HL-60 (cell line): Measurements from ENCODE around the gene TAB2.

Experiments used
- DNase-seq, 2 experiments: peaks; one replicate each; pipeline ENCODE4 v3.0.0-alpha.2; 2010 to 2020; ENCODE audit warnings: low read depth in 1 of 2, low spot score in 1 of 2
- H3K27ac ChIP-seq: fragments of 250-450 bp; sonication (Bioruptor Pico); replicated peaks from 2 replicates; pipeline ENCODE4 v1.5.1; 2020; ENCODE audit warnings: mild to moderate bottlenecking, moderate library complexity
- H3K27me3 ChIP-seq: fragments of 250-450 bp; sonication (Bioruptor Pico); 2 replicates; pipeline ENCODE4 v1.5.1; 2021; ENCODE audit warnings: mild to moderate bottlenecking, moderate library complexity; ENCODE audit not compliant: insufficient read depth, poor library complexity, severe bottlenecking
- H3K4me3 ChIP-seq: replicated peaks from 2 replicates; pipeline ENCODE4 v1.5.1; 2011; ENCODE audit warnings: mild to moderate bottlenecking, control low read depth, low read length; ENCODE audit not compliant: insufficient read depth
- GABPA ChIP-seq: IDR thresholded peaks from 2 replicates; pipeline ENCODE4 v1.6.1; 2012; ENCODE audit warnings: low read depth
- POLR2AphosphoS5 ChIP-seq: IDR thresholded peaks from 2 replicates; pipeline ENCODE4 v1.6.1; 2012; ENCODE audit warnings: low read depth
- REST ChIP-seq: IDR thresholded peaks from 2 replicates; pipeline ENCODE4 v1.6.1; 2012; ENCODE audit warnings: low read depth; ENCODE audit not compliant: insufficient replicate concordance
- SPI1 ChIP-seq: IDR thresholded peaks from 2 replicates; pipeline ENCODE4 v1.6.1; 2012; ENCODE audit warnings: low read depth, mild to moderate bottlenecking, borderline replicate concordance
- TF ChIP-seq, protein P1 (sequence below): IDR thresholded peaks from one replicate; pipeline ENCODE4 v1.5.1; 2011; ENCODE audit warnings: low read length, control low read depth, inconsistent platforms; ENCODE audit not compliant: insufficient read depth

TAB2 gene

DNA sequence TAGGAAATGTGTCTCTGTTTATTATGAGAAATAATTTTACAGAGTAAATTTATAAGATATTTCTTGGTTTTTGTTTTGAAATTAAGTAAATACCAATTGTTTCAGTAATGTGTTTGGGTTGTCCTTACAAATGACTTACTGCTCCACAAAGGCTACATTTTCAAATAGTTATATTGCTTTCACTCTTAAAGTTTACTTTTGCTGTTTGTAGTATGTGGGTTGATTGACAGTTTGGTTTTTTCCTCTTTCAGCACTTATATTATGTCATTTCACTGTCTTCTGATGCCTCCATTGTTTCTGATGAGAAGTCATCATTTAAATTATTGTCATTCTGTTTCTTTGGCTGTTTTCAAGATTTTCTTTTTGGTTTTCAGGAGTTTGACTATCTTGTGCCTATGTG, 47.7 kb downstream of the TAB2 start:
- TF ChIP-seq GABPA = no peak
- no peak for TF ChIP-seq SPI1
- no peak for TF ChIP-seq POLR2AphosphoS5
- TF ChIP-seq REST = no peak
- TF ChIP-seq, protein P1, sequence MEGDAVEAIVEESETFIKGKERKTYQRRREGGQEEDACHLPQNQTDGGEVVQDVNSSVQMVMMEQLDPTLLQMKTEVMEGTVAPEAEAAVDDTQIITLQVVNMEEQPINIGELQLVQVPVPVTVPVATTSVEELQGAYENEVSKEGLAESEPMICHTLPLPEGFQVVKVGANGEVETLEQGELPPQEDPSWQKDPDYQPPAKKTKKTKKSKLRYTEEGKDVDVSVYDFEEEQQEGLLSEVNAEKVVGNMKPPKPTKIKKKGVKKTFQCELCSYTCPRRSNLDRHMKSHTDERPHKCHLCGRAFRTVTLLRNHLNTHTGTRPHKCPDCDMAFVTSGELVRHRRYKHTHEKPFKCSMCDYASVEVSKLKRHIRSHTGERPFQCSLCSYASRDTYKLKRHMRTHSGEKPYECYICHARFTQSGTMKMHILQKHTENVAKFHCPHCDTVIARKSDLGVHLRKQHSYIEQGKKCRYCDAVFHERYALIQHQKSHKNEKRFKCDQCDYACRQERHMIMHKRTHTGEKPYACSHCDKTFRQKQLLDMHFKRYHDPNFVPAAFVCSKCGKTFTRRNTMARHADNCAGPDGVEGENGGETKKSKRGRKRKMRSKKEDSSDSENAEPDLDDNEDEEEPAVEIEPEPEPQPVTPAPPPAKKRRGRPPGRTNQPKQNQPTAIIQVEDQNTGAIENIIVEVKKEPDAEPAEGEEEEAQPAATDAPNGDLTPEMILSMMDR = no peak
- no peak overlapping the region for H3K4me3 ChIP-seq
- no peaks in the 10 kb centered on the region for H3K27me3 ChIP-seq
- no peak overlapping the region for H3K27ac ChIP-seq
- no peak for DNase-seq

DNA sequence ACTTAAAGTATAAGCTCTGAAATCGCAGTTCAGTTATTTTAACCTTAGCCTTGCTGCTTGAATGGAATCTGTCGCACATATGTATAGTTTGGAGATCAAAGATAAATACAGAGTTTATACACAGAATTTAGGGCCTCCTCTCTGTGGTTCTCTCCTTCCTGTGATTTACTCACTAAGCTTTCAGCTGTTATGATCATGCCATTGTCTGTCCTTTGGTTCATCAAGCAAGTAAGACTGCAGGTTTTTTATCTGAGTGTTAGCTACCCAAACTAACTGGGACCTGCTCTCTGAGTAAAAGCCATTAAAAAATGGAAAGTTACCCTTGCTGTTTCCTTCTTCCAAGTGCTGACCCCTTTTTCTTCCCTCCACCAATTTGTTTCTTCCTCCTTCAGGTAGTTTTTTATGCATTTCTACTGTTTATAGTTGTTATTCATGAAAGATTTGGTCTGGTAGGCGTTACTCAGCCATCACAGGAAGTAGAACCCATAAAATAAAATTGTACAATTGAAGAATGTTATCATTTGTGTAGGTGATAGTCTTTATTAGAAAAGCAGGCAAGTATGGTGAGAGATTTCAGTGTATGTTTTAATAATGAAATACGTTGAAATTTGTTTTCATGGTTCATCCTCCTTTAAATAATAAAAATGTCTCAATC, 48.9 kb downstream of the TAB2 start:
- TF ChIP-seq, protein P1 = no peak
- no peak for TF ChIP-seq GABPA
- no peak for TF ChIP-seq SPI1
- TF ChIP-seq POLR2AphosphoS5 = no peak
- TF ChIP-seq REST = no peak
- no peaks in the 10 kb centered on the region for H3K27me3 ChIP-seq
- H3K27ac ChIP-seq = no peak overlapping the region
- no peak overlapping the region for H3K4me3 ChIP-seq
- no peak for DNase-seq

- no peak overlapping the region for H3K4me3 ChIP-seq
- no peak for DNase-seq
- TF ChIP-seq POLR2AphosphoS5 (no peak), GABPA (no peak), REST (no peak), SPI1 (no peak)
- TF ChIP-seq, protein P1 = no peak
- H3K27me3 ChIP-seq = no peaks in the 10 kb centered on the region
- no peak overlapping the region for H3K27ac ChIP-seq
Observed at GRCh38 chr6:149368065-149368464, 50.6 kb downstream of the TAB2 start.
